G401.6 (cell line): ENCODE data around the gene PDIK1L.

Experiments
- FAIRE-seq: peaks from 2 replicates; lab custom pipeline; 2012; peaks lifted over from hg19 to GRCh38; lab: Jason Lieb, UNC

Gene PDIK1L

GRCh38 chr1:26111530-26112406 lies at the start of gene PDIK1L:
Gene PDIK1L (plus strand): TSS chr1:26111824. CDS start chr1:26114309, 2,485 bp downstream.
- FAIRE-seq = no peak

- no peak for FAIRE-seq
Measured at GRCh38 chr1:26064553-26064952, 47.1 kb upstream of the PDIK1L start.

- no peak for FAIRE-seq
Measured at GRCh38 chr1:26066160-26066559, 45.5 kb upstream of the PDIK1L start.

- FAIRE-seq = no peak
Measured at GRCh38 chr1:26066857-26067256, 44.8 kb upstream of the PDIK1L start.

GRCh38 chr1:26067432-26067911 lies 44.2 kb upstream of the PDIK1L start, which contains the start of gene TRIM63:
Gene TRIM63 (minus strand): TSS chr1:26067630. CDS start chr1:26067494, 136 bp downstream.
- no peak for FAIRE-seq

GRCh38 chr1:26069941-26070295 lies 41.7 kb upstream of the PDIK1L start:
- FAIRE-seq = no peak

GRCh38 chr1:26070296-26070962 lies 41.2 kb upstream of the PDIK1L start:
- FAIRE-seq = no peak

- FAIRE-seq = no peak
Measured at GRCh38 chr1:26070963-26071342, 40.7 kb upstream of the PDIK1L start.

- FAIRE-seq = no peak
Measured at GRCh38 chr1:26072305-26072704, 39.3 kb upstream of the PDIK1L start.

GRCh38 chr1:26075421-26076144 lies 36.0 kb upstream of the PDIK1L start:
- no peak for FAIRE-seq

- FAIRE-seq = no peak
Measured at GRCh38 chr1:26077524-26077923, 34.1 kb upstream of the PDIK1L start.

GRCh38 chr1:26078286-26079177 lies 33.1 kb upstream of the PDIK1L start:
- FAIRE-seq = no peak

GRCh38 chr1:26079178-26079563 lies 32.5 kb upstream of the PDIK1L start:
- no peak for FAIRE-seq

- no peak for FAIRE-seq
Measured at GRCh38 chr1:26079960-26080814, 31.4 kb upstream of the PDIK1L start.

GRCh38 chr1:26081267-26082019 lies 30.2 kb upstream of the PDIK1L start:
- no peak for FAIRE-seq

GRCh38 chr1:26082020-26082350 lies 29.6 kb upstream of the PDIK1L start:
- FAIRE-seq = no peak

GRCh38 chr1:26083208-26083607 lies 28.4 kb upstream of the PDIK1L start:
- FAIRE-seq = no peak

- FAIRE-seq = no peak
Measured at GRCh38 chr1:26084091-26084561, 27.5 kb upstream of the PDIK1L start.

GRCh38 chr1:26084844-26085243 lies 26.8 kb upstream of the PDIK1L start:
- FAIRE-seq = no peak

GRCh38 chr1:26089125-26089524 lies 22.5 kb upstream of the PDIK1L start:
- no peak for FAIRE-seq
